Measurements from ENCODE around the gene CGN. TPM values are rescaled to one million over a fixed set of nuclear protein-coding genes. Genes with fewer than 3 reads are reported as not detected.
A peak's percentile ranks its signal among the peaks of the same experiment; 100 is the strongest.

CGN gene
- total RNA-seq, 1 donor from 2014 or later: 2.0 TPM

GRCh38 chr1:151581451-151581850, 70.3 kb downstream of the CGN start:
- H3K4me1 Mint-ChIP-seq (ENCODE audit: low read depth, unreplicated experiment): peaks cover 8% of the 10 kb centered on the region
- no peak overlapping the region for H3K27ac Mint-ChIP-seq (ENCODE audit: unreplicated experiment)
- H3K4me3 Mint-ChIP-seq (ENCODE audit: unreplicated experiment): no peak overlapping the region
- H3K36me3 Mint-ChIP-seq (ENCODE audit: unreplicated experiment): no peaks in the 10 kb centered on the region
- no peaks in the 10 kb centered on the region for H3K9me3 Mint-ChIP-seq (ENCODE audit: unreplicated experiment)
- no peak for TF ChIP-seq CTCF (IDR thresholded peaks at IDR 0.05; ENCODE audit: partially characterized antibody, unreplicated experiment)
- no peak for DNase-seq
- H3K27me3 Mint-ChIP-seq (ENCODE audit: unreplicated experiment): no peaks in the 10 kb centered on the region

GRCh38 chr1:151581921-151582320, 70.7 kb downstream of the CGN start:
- Mint-ChIP-seq H3K36me3 (ENCODE audit: unreplicated experiment) (no peaks in the 10 kb centered on the region), H3K27me3 (ENCODE audit: unreplicated experiment) (no peaks in the 10 kb centered on the region)
- no peak for DNase-seq

GRCh38 chr1:151583796-151584195, 72.6 kb downstream of the CGN start:
- H3K4me1 Mint-ChIP-seq (ENCODE audit: low read depth, unreplicated experiment): peaks cover 8% of the 10 kb centered on the region
- DNase-seq: no peak
- H3K27ac Mint-ChIP-seq (ENCODE audit: unreplicated experiment): no peak overlapping the region

More at GRCh38 chr1:151581921-151582320, 70.7 kb downstream of the CGN start:
- Mint-ChIP-seq H3K4me1 (ENCODE audit: low read depth, unreplicated experiment) (peaks cover 8% of the 10 kb centered on the region), H3K4me3 (ENCODE audit: unreplicated experiment) (peak overlapping the region; percentile 23), H3K27ac (ENCODE audit: unreplicated experiment) (no peak overlapping the region), H3K9me3 (ENCODE audit: unreplicated experiment) (no peaks in the 10 kb centered on the region)
- TF ChIP-seq CTCF (IDR thresholded peaks at IDR 0.05; ENCODE audit: partially characterized antibody, unreplicated experiment): no peak

GRCh38 chr1:151584278-151584677, 73.1 kb downstream of the CGN start:
- TF ChIP-seq CTCF (IDR thresholded peaks at IDR 0.05; ENCODE audit: partially characterized antibody, unreplicated experiment): no peak
- Mint-ChIP-seq H3K27me3 (ENCODE audit: unreplicated experiment) (no peaks in the 10 kb centered on the region), H3K4me1 (ENCODE audit: low read depth, unreplicated experiment) (peaks cover 8% of the 10 kb centered on the region), H3K4me3 (ENCODE audit: unreplicated experiment) (no peak overlapping the region), H3K36me3 (ENCODE audit: unreplicated experiment) (no peaks in the 10 kb centered on the region), H3K9me3 (ENCODE audit: unreplicated experiment) (no peaks in the 10 kb centered on the region), H3K27ac (ENCODE audit: unreplicated experiment) (no peak overlapping the region)
- DNase-seq: no peak

More at GRCh38 chr1:151583796-151584195, 72.6 kb downstream of the CGN start:
- no peaks in the 10 kb centered on the region for H3K9me3 Mint-ChIP-seq (ENCODE audit: unreplicated experiment)
- H3K36me3 Mint-ChIP-seq (ENCODE audit: unreplicated experiment): no peaks in the 10 kb centered on the region
- H3K27me3 Mint-ChIP-seq (ENCODE audit: unreplicated experiment): no peaks in the 10 kb centered on the region
- H3K4me3 Mint-ChIP-seq (ENCODE audit: unreplicated experiment): no peak overlapping the region
- no peak for TF ChIP-seq CTCF (IDR thresholded peaks at IDR 0.05; ENCODE audit: partially characterized antibody, unreplicated experiment)

- Mint-ChIP-seq H3K27me3 (ENCODE audit: unreplicated experiment) (no peaks in the 10 kb centered on the region), H3K36me3 (ENCODE audit: unreplicated experiment) (peaks cover under 1% of the 10 kb centered on the region), H3K27ac (ENCODE audit: unreplicated experiment) (no peak overlapping the region), H3K4me3 (ENCODE audit: unreplicated experiment) (no peak overlapping the region), H3K9me3 (ENCODE audit: unreplicated experiment) (no peaks in the 10 kb centered on the region), H3K4me1 (ENCODE audit: low read depth, unreplicated experiment) (peaks cover 8% of the 10 kb centered on the region)
- no peak for DNase-seq
- no peak for TF ChIP-seq CTCF (IDR thresholded peaks at IDR 0.05; ENCODE audit: partially characterized antibody, unreplicated experiment)
Observed at GRCh38 chr1:151584780-151585179, 73.6 kb downstream of the CGN start.
